Naive thymus-derived CD4-positive, alpha-beta T cell (primary cell): ENCODE data around the gene OR6C65. TPM values are rescaled to one million over a fixed set of nuclear protein-coding genes. Genes with fewer than 3 reads are reported as not detected.
"Not testable (repeated sequence)": the region's sequence is repeated elsewhere in the genome, so short reads cannot be mapped to it uniquely, and the experiment has no call there.

Source experiments
- ATAC-seq: fragments of 150-1000 bp; cut with Tn5 transposase; 2 replicates; pipeline ENCODE4 v1.10.0; 2021; ENCODE audit warnings: mild to moderate bottlenecking, moderate library complexity
- CTCF ChIA-PET: fragments of 350-600 bp; sonication (Branson Sonifier 250); formaldehyde crosslinking; loops from one replicate; lab custom pipeline; 2021; ENCODE audit warnings: antibody characterized with exemption; lab: Charles Lee
- POLR2A ChIA-PET: fragments of 350-600 bp; sonication (Branson Sonifier 250); formaldehyde crosslinking; loops from one replicate; lab custom pipeline; 2021; ENCODE audit warnings: antibody characterized with exemption, inconsistent platforms; lab: Charles Lee
- DNase-seq, 9 donors: peaks; one replicate each; pipeline versions ENCODE4 v3.0.0 to v3.0.0-alpha.2; 2020 to 2022; ENCODE audit warnings: mixed read lengths in 1 of 9
- H3K27ac ChIP-seq: one replicate; pipeline ENCODE4 v1.7.0; 2013; ENCODE audit warnings: mild to moderate bottlenecking, low read depth, low read length, moderate library complexity
- H3K27me3 ChIP-seq, 2 donors: one replicate each; pipeline ENCODE4 v1.7.0; 2013; ENCODE audit warnings: low read length in 2 of 2, mild to moderate bottlenecking in 2 of 2, moderate library complexity in 2 of 2; ENCODE audit not compliant: control insufficient read depth in 2 of 2, insufficient read depth in 2 of 2
- H3K36me3 ChIP-seq, 3 experiments: 1 replicate in 2 of 3; 2 replicates in 1 of 3; pipeline ENCODE4 v1.7.0; 2013; ENCODE audit warnings: low read length in 3 of 3, mild to moderate bottlenecking in 3 of 3, moderate library complexity in 1 of 3; ENCODE audit not compliant: insufficient read depth in 3 of 3, control insufficient read depth in 2 of 3
- H3K4me1 ChIP-seq, 2 donors: one replicate each; pipeline ENCODE4 v1.7.0; 2013; ENCODE audit warnings: low read length in 2 of 2, mild to moderate bottlenecking in 2 of 2, moderate library complexity in 1 of 2; ENCODE audit not compliant: control insufficient read depth in 2 of 2, insufficient read depth in 2 of 2
- H3K4me3 ChIP-seq: 2 replicates; pipeline ENCODE4 v1.7.0; 2013; ENCODE audit warnings: mild to moderate bottlenecking, low read length
- H3K9me3 ChIP-seq, 3 experiments: 1 replicate in 2 of 3; 2 replicates in 1 of 3; pipeline ENCODE4 v1.7.0; 2013; ENCODE audit warnings: low read length in 3 of 3; ENCODE audit not compliant: control insufficient read depth in 2 of 3
- H3K27ac Mint-ChIP-seq, 9 donors: one replicate each; pipeline ENCODE4 v1.8.0; 2020 to 2022; ENCODE audit warnings: mixed read lengths in 9 of 9, mild to moderate bottlenecking in 8 of 9, moderate library complexity in 5 of 9, inconsistent platforms in 2 of 9
- H3K27me3 Mint-ChIP-seq, 5 donors: one replicate each; pipeline ENCODE4 v1.8.0; 2021 to 2022; ENCODE audit warnings: mixed read lengths in 5 of 5, mild to moderate bottlenecking in 1 of 5
- H3K36me3 Mint-ChIP-seq, 5 donors: one replicate each; pipeline ENCODE4 v1.8.0; 2020 to 2022; ENCODE audit warnings: mixed read lengths in 5 of 5, mild to moderate bottlenecking in 3 of 5, inconsistent platforms in 1 of 5
- H3K4me1 Mint-ChIP-seq, 7 donors: one replicate each; pipeline ENCODE4 v1.8.0; 2020 to 2022; ENCODE audit warnings: mixed read lengths in 7 of 7, mild to moderate bottlenecking in 3 of 7, inconsistent platforms in 1 of 7
- H3K4me3 Mint-ChIP-seq, 10 donors: one replicate each; pipeline ENCODE4 v1.8.0; 2020 to 2022; ENCODE audit warnings: mild to moderate bottlenecking in 10 of 10, mixed read lengths in 10 of 10, moderate library complexity in 6 of 10, inconsistent platforms in 2 of 10
- H3K9me3 Mint-ChIP-seq, 11 donors: one replicate each; pipeline ENCODE4 v1.8.0; 2020 to 2022; ENCODE audit warnings: mixed read lengths in 11 of 11, mild to moderate bottlenecking in 4 of 11, inconsistent platforms in 1 of 11, moderate library complexity in 1 of 11
- intact Hi-C, 2 donors: fragments of 100-400 bp; cut with micrococcal nuclease; formaldehyde crosslinking; loops; one replicate each; pipeline ENCODE4 v1.15.1; 2023
- polyA plus RNA-seq, 2 donors: library from polyadenylated mRNA; unstranded; fragments of 300-500 nt; fragmentation: Illumina TruSeq; gene quantifications; one replicate each; pipeline ENCODE4 v1.2.3, GENCODE V29; 2021
- total RNA-seq, 6 experiments: library from RNA in 5 of 6; stranded (reverse) in 5 of 6; gene quantifications; 1 replicate in 5 of 6; 2 replicates in 1 of 6; pipeline ENCODE4 v1.2.3 and lab custom pipeline; 2021 to 2026

The OR6C65 gene
- total and polyA plus RNA-seq, 7 experiments from 2014 or later, result not detected

- Histone ChIP-seq H3K27me3 (no peaks in the 10 kb centered on the region), H3K36me3 (no peaks in the 10 kb centered on the region), H3K9me3 (no peaks in the 10 kb centered on the region), H3K27ac (no peak overlapping the region), H3K4me1 (no peaks in the 10 kb centered on the region), H3K4me3 (no peak overlapping the region)
- Mint-ChIP-seq H3K4me1 (no peaks in the 10 kb centered on the region), H3K27me3 (peaks cover 8 to 48% (median 31%) of the 10 kb centered on the region in 5 donors), H3K27ac (no peak overlapping the region), H3K36me3 (no peaks in the 10 kb centered on the region), H3K9me3 (no peaks in the 10 kb centered on the region), H3K4me3 (no peak overlapping the region)
- ChIA-PET CTCF (no interaction called here), POLR2A (no interaction called here)
- ATAC-seq (no peak), DNase-seq (no peak)
- intact Hi-C loops, result no loop called here
Observed at GRCh38 chr12:55396326-55396725, 4.0 kb upstream of the OR6C65 start.

DNA sequence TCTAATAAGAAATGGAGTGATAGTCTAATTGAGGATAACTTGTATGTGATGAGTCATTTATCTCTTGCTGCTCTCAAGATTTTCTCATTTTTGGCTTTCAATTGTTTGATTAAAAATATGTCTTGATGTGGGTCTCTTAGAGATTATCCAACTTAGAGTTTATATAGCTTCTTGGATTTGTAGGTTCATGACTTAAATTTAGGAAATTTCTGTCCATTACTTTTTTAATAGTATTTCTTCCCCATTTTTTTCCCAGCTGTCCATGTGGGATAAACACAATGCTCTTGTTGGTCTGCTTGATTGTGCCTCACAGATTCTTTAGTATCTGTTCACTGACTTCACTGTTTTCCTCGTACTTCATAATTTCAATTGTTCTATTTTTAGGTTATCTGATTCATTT, 7.5 kb downstream of the OR6C65 start:
- no peak for ATAC-seq
- H3K4me1 ChIP-seq, result no peaks in the 10 kb centered on the region
- H3K27ac Mint-ChIP-seq, result no peak overlapping the region
- no peaks in the 10 kb centered on the region for H3K36me3 ChIP-seq
- CTCF ChIA-PET, result no interaction called here
- H3K9me3 Mint-ChIP-seq, result peaks cover 0 to 20% (median 0%) of the 10 kb centered on the region in 11 donors
- POLR2A ChIA-PET, result no interaction called here
- H3K4me3 Mint-ChIP-seq, result no peak overlapping the region
- no peak overlapping the region for H3K27ac ChIP-seq
- no peaks in the 10 kb centered on the region for H3K9me3 ChIP-seq
- peaks cover 9 to 30% (median 15%) of the 10 kb centered on the region in 5 donors for H3K27me3 Mint-ChIP-seq
- no peaks in the 10 kb centered on the region for H3K27me3 ChIP-seq
- H3K4me1 Mint-ChIP-seq, result no peaks in the 10 kb centered on the region
- DNase-seq, result no peak
- intact Hi-C loops, result no loop called here
- no peak overlapping the region for H3K4me3 ChIP-seq
- H3K36me3 Mint-ChIP-seq, result no peaks in the 10 kb centered on the region

DNA sequence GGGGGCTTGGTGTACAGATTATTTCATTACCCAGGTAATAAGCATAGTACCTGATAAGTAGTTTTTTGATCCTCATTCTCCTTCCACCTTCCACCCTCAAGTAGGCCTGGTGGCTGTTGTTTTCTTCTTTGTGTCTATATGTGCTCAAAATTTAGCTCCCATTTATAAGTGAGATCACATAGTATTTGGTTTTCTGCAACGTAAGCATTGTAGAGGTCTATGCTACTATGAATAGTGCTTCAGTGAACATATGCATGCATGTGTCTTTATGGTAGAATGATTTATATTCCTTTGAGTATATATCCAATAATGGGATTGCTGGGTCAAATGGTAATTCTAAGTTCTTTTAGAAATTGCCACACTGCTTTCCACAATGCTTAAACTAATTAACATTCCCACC, 8.8 kb downstream of the OR6C65 start:
- H3K36me3 Mint-ChIP-seq, CTCF ChIA-PET, H3K4me1 ChIP-seq, H3K4me3 Mint-ChIP-seq, H3K27me3 ChIP-seq, DNase-seq, H3K36me3 ChIP-seq, H3K4me1 Mint-ChIP-seq, H3K27ac Mint-ChIP-seq, H3K27ac ChIP-seq, H3K4me3 ChIP-seq, POLR2A ChIA-PET, ATAC-seq, intact Hi-C loops, H3K9me3 ChIP-seq: not testable (repeated sequence)
- peaks cover 11 to 22% (median 15%) of the 10 kb centered on the region in 5 donors for H3K27me3 Mint-ChIP-seq
- H3K9me3 Mint-ChIP-seq, result peaks cover 0 to 14% (median 0%) of the 10 kb centered on the region in 11 donors

GRCh38 chr12:55412138-55412537, 11.8 kb downstream of the OR6C65 start:
- H3K4me3 Mint-ChIP-seq, H3K4me1 Mint-ChIP-seq, ATAC-seq, POLR2A ChIA-PET, H3K36me3 ChIP-seq, DNase-seq, H3K4me1 ChIP-seq, H3K27ac Mint-ChIP-seq, H3K36me3 Mint-ChIP-seq, H3K27me3 ChIP-seq, CTCF ChIA-PET, H3K4me3 ChIP-seq, intact Hi-C loops, H3K27ac ChIP-seq, H3K9me3 ChIP-seq: not testable (repeated sequence)
- Mint-ChIP-seq H3K27me3 (peaks cover 29 to 40% (median 37%) of the 10 kb centered on the region in 5 donors), H3K9me3 (peaks cover 0 to 12% (median 0%) of the 10 kb centered on the region in 11 donors)

DNA sequence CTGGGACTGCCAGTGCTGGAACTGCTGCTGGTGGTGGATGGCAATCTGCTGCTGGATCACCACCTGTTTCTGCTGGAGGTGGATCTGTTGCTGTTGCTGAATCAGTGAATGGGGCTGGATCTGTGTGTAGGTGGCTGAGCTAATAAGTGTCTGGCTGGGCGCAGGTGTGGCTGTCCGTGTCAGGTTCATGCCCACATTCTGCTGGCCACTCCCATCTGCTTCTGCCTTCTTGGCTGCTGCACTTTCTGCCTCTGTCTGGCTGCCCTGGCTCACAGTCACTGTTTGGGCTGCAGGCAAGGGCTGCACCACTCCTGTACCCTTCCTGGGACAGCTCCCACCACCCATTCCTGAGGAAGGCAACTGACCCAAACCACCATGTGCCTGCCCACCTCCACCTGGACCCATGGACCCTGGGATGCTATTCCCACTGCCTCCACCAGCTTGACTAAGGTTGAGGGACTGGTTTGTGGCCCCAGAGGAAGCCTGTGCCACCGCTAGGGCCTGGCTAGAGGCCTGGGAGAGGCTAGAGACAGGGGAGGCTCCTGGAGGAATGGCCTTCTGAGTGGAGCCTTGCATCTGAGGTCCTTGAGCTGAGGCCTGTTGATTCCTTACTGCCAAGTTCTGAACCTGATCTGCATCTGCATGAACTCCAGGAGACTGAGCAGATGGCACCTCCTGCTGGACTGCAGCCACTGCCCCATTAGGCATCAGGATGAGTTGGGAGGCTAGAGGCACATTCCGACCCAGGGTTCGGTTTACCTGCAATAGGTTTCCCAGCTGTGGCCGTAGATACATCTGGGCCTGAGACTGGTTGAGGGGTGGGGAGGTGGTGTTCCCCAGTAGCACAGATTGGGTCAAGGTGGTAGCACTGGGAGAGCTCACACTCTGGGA, 13.4 kb downstream of the OR6C65 start:
- POLR2A ChIA-PET, result not testable (repeated sequence)

GRCh38 chr12:55414396-55414823, 14.1 kb downstream of the OR6C65 start:
- H3K36me3 ChIP-seq, H3K9me3 ChIP-seq, intact Hi-C loops, H3K27ac ChIP-seq, ATAC-seq, H3K36me3 Mint-ChIP-seq, POLR2A ChIA-PET, H3K4me1 ChIP-seq, H3K4me3 ChIP-seq, DNase-seq, H3K27ac Mint-ChIP-seq, H3K27me3 ChIP-seq, H3K9me3 Mint-ChIP-seq, CTCF ChIA-PET, H3K4me1 Mint-ChIP-seq: not testable (repeated sequence)
- H3K4me3 Mint-ChIP-seq, result peak overlapping the region in 1 of 10 donors; percentile 52
- peaks cover 42 to 59% (median 49%) of the 10 kb centered on the region in 5 donors for H3K27me3 Mint-ChIP-seq

More for the DNA sequence above, 13.4 kb downstream of the OR6C65 start:
- ATAC-seq, H3K9me3 ChIP-seq, intact Hi-C loops, H3K27me3 ChIP-seq, H3K27ac Mint-ChIP-seq, H3K9me3 Mint-ChIP-seq, H3K4me3 ChIP-seq, H3K4me1 ChIP-seq, H3K36me3 Mint-ChIP-seq, H3K27ac ChIP-seq, H3K4me1 Mint-ChIP-seq, DNase-seq, H3K36me3 ChIP-seq, CTCF ChIA-PET: not testable (repeated sequence)
- Mint-ChIP-seq H3K27me3 (peaks cover 37 to 53% (median 47%) of the 10 kb centered on the region in 5 donors), H3K4me3 (peak overlapping the region in 1 of 10 donors; percentile 52)

- H3K27me3 Mint-ChIP-seq, result peaks cover 45 to 64% (median 54%) of the 10 kb centered on the region in 5 donors
- H3K9me3 Mint-ChIP-seq, H3K27me3 ChIP-seq, intact Hi-C loops, DNase-seq, H3K4me3 ChIP-seq, H3K4me1 ChIP-seq, CTCF ChIA-PET, POLR2A ChIA-PET, H3K9me3 ChIP-seq, H3K27ac Mint-ChIP-seq, H3K4me1 Mint-ChIP-seq, H3K36me3 ChIP-seq, H3K36me3 Mint-ChIP-seq, H3K27ac ChIP-seq: not testable (repeated sequence)
- peak; percentile 76 for ATAC-seq
- H3K4me3 Mint-ChIP-seq, result peak overlapping the region in 5 of 10 donors; percentile 12 to 56 (median 46)
Observed at GRCh38 chr12:55414889-55415288, 14.6 kb downstream of the OR6C65 start.
